Measurements from ENCODE around the gene SAP30BP.
A peak's percentile ranks its signal among the peaks of the same experiment; 100 is the strongest.

SAP30BP gene

DNA sequence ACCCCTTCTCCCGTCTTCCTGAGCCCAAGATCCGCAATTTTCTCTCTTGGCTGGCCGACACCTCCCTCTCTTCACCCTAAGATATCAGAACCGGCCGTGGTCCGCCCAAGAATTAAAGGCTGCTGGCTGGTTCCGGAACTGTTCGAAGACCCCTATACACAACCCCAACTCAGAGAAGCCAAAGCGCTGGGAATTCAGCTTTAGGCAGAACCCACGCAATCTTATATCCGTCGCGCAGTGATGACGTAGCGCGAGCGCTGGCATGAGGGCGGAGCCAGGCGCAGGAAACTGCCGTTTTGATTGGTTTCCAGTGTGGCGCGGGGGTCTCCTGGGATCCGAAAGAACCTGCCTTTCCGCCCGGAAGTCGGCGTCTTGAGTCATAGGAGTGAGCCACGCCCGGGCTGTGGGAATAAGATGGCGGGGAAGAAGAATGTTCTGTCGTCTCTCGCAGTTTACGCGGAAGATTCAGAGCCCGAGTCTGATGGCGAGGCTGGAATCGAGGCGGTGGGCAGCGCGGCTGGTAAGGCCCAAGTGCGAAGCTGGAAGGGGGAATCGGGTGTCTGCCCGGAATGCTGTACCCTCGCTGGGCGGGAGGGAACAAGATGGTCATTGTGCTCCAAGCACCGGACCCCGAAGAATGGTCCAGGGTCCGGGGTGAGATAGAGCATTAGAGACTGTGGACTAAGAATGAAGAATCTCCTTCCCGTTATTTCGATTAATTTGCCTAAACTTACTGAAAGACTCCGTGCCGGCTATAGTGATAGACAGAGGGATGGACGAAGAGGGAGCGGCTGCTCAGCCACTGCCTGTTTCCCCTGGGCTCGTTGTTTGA is at the start of gene SAP30BP, which contains the start of gene RECQL5:
Gene SAP30BP, plus strand, starts transcription at position 380 of the 832 bp plus-strand sequence. Its CDS starts 35 bp downstream, at position 415.
Gene RECQL5, minus strand, starts transcription at position 196 of the 832 bp plus-strand sequence. CDS start 597 bp downstream, outside the sequence.
- peaks cover 30% of the 10 kb centered on the region for H3K36me3 Mint-ChIP-seq (ENCODE audit: low read depth)
- peaks cover 18% of the 10 kb centered on the region for H3K4me1 Mint-ChIP-seq
- no peak within 1 kb of the TSS for H3K4me3 Mint-ChIP-seq
- peak; percentile 98 for DNase-seq
- H3K27me3 Mint-ChIP-seq, result no peaks in the 10 kb centered on the region
- peak within 1 kb of the TSS; percentile 18 for H3K27ac Mint-ChIP-seq
- no peaks in the 10 kb centered on the region for H3K9me3 Mint-ChIP-seq
- ATAC-seq, result peak; percentile 99

DNA sequence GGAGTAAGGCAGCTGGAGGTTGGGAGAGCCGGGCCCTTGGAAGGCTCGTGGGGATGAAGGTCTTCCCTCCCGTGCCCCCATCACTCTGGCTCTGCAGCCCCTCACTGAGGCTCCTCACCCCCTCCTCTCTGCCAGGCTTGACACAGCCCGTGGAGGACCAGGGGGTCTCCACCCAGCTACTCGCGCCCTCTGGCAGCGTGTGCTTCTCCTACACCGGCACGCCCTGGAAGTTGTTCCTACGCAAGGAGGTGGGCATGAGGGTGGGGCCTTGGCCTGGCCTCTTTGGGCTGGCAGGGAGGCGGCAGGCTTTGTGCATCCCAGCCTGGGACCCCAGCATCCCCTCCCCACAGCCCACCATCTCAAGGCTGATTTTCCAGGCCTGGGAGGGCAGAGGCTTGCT is 49.5 kb upstream of the SAP30BP start:
- H3K4me3 Mint-ChIP-seq, result no peak overlapping the region
- ATAC-seq (no peak), DNase-seq (no peak)
- no peaks in the 10 kb centered on the region for H3K27me3 Mint-ChIP-seq
- H3K9me3 Mint-ChIP-seq, result no peaks in the 10 kb centered on the region
- no peaks in the 10 kb centered on the region for H3K36me3 Mint-ChIP-seq (ENCODE audit: low read depth)
- H3K4me1 Mint-ChIP-seq, result no peaks in the 10 kb centered on the region
- no peak overlapping the region for H3K27ac Mint-ChIP-seq

DNA sequence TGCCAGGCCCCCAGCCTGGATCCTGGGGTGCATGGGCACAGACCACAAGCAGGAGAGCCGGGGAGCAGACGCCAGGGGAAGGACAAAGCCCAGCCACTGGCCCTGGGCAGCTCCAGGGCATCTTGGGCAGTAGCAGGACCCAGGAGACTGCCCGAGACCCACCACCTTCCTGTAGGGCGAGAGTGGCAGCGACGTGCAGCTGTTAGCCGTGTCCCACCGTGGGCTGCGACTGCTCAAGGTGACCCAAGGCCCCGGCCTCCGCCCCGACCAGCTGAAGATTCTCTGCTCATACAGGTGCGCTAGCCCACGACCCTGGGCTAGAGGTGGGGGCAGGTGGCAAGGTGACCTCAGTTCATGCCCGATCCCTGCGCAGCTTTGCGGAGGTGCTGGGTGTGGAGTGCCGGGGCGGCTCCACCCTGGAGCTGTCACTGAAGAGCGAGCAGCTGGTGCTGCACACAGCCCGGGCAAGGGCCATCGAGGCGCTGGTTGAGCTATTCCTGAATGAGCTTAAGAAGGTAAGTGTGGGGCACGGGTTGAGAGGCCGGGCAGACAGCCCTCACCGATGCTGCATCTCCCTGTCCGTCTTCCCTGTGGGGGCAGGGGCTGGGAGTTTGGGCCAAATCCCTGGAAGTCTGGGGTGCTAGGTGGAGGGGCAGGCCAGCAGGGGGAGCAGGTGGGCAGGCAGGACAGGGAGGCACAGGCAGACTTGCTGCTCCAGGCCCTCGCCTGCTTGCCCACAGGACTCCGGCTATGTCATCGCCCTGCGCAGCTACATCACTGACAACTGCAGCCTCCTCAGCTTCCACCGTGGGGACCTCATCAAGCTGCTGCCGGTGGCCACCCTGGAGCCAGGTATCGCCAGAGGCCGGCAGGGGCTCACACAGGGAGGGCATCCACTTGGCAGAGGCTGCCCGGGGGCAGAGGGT is 47.4 kb upstream of the SAP30BP start:
- DNase-seq (peak; percentile 30), ATAC-seq (no peak)
- Mint-ChIP-seq H3K4me3 (no peak overlapping the region), H3K9me3 (no peaks in the 10 kb centered on the region), H3K36me3 (ENCODE audit: low read depth) (no peaks in the 10 kb centered on the region), H3K27me3 (no peaks in the 10 kb centered on the region), H3K27ac (no peak overlapping the region), H3K4me1 (no peaks in the 10 kb centered on the region)

DNA sequence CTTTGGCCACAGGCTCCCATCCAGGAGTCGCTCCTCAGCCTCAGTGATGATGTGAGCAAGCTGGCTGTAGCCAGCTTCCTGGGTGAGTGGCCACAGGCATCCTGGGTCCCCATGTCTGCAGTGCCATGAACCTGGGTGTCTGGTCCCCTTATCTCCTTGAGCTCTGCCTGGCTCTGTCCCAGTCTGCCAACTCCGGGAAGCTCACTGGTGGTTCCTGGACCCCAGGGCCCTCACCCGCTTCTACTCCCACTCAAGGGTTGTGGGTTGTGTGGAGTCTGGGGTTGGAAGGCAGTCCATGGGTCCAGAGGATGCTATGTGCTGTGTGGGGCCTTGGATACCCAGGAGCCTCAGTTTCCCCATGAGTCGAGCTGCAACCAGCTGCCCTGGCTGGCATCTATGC is 45.6 kb upstream of the SAP30BP start:
- Mint-ChIP-seq H3K9me3 (no peaks in the 10 kb centered on the region), H3K36me3 (ENCODE audit: low read depth) (no peaks in the 10 kb centered on the region), H3K27me3 (no peaks in the 10 kb centered on the region), H3K4me3 (no peak overlapping the region), H3K4me1 (no peaks in the 10 kb centered on the region), H3K27ac (no peak overlapping the region)
- ATAC-seq, result no peak
- DNase-seq, result no peak

DNA sequence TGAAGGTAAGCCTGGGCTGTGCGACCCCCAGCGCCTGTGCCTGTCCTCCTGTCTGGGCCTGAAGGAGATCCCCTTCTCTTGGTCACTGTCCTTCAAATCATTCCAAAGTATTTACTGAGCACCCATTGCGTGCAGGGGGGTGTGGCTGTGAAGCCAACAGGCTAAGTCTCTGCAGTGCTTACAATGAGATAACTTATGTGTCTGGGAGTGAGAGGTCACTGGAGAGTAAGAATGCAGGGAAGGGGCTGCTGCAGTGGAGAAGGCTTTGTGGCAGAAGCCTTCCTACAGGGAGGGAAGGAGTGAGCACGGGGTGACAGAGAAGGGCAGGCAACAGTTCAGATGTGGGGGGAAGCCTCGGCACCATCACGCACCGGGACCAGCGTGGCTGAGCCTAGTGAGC is 45.1 kb upstream of the SAP30BP start:
- Mint-ChIP-seq H3K27me3 (no peaks in the 10 kb centered on the region), H3K4me1 (no peaks in the 10 kb centered on the region), H3K9me3 (no peaks in the 10 kb centered on the region), H3K36me3 (ENCODE audit: low read depth) (no peaks in the 10 kb centered on the region), H3K4me3 (no peak overlapping the region), H3K27ac (no peak overlapping the region)
- DNase-seq, result no peak
- ATAC-seq, result no peak

DNA sequence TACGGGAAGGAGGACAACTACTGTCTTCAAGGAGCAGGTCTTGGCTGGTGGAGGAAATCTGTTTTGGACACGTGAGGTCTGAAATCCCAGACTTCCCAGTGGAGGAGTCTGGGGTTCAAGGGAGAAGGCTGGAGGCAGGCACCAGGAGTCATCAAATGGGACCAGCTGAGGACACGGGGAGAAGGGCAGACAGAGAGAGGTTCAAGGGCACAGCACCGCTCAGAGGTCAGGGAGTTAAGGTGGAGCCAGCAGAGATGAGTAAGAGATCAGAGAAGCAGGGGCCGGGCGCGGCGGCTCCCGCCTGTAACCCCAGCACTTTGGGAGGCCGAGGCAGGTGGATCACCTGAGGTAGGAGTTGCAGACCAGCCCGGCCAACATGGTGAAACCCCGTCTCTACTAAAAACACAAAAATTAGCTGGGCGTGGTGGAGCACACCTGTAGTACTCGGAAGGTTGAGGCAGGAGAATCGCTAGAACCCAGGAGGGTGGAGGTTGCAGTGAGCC is 44.3 kb upstream of the SAP30BP start:
- Mint-ChIP-seq H3K36me3 (ENCODE audit: low read depth) (no peaks in the 10 kb centered on the region), H3K27me3 (no peaks in the 10 kb centered on the region), H3K27ac (no peak overlapping the region), H3K4me3 (no peak overlapping the region), H3K9me3 (no peaks in the 10 kb centered on the region), H3K4me1 (no peaks in the 10 kb centered on the region)
- ATAC-seq (no peak), DNase-seq (no peak)

DNA sequence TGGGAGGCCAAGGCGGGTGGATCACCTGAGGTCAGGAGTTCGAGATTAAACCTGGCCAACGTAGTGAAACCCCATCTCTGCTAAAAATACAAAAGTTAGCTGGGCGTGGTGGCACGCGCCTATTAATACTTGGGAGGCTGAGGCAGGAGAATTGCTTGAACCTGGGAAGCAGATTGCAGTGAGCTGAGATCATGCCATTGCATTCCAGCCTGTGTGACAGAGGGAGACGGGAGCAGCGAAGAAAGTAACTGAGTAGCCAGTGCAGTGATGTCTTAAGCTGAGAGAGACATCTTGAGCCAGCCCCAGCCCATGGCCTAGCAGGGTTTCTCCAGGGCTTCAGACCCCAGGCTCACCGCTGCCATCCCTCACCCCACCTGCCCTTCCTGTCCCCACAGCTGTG is 43.8 kb upstream of the SAP30BP start:
- H3K4me3 Mint-ChIP-seq, result no peak overlapping the region
- ATAC-seq, result no peak
- no peaks in the 10 kb centered on the region for H3K9me3 Mint-ChIP-seq
- no peak for DNase-seq
- H3K4me1 Mint-ChIP-seq, result no peaks in the 10 kb centered on the region
- no peak overlapping the region for H3K27ac Mint-ChIP-seq
- H3K36me3 Mint-ChIP-seq (ENCODE audit: low read depth), result no peaks in the 10 kb centered on the region
- H3K27me3 Mint-ChIP-seq, result no peaks in the 10 kb centered on the region

DNA sequence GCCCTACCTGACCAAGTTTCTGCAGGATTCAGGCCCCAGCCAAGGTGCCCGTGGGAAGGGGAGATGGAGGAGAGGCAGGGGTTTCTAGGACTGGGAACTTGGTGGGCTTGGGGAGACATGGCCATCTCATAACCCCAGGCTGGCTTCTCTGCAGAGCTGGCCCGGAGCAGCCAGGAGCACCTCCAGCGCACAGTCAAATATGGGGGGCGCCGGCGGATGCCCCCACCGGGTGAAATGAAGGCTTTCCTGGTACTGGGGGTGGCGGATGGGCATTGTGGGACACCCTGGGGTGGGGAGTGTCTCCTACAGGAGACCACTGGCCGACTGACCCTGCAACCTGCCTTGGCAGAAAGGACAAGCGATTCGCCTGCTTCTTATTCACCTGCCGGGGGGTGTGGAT is 43.1 kb upstream of the SAP30BP start:
- Mint-ChIP-seq H3K4me3 (no peak overlapping the region), H3K36me3 (ENCODE audit: low read depth) (no peaks in the 10 kb centered on the region), H3K9me3 (no peaks in the 10 kb centered on the region), H3K27ac (no peak overlapping the region), H3K4me1 (no peaks in the 10 kb centered on the region), H3K27me3 (no peaks in the 10 kb centered on the region)
- no peak for ATAC-seq
- no peak for DNase-seq

DNA sequence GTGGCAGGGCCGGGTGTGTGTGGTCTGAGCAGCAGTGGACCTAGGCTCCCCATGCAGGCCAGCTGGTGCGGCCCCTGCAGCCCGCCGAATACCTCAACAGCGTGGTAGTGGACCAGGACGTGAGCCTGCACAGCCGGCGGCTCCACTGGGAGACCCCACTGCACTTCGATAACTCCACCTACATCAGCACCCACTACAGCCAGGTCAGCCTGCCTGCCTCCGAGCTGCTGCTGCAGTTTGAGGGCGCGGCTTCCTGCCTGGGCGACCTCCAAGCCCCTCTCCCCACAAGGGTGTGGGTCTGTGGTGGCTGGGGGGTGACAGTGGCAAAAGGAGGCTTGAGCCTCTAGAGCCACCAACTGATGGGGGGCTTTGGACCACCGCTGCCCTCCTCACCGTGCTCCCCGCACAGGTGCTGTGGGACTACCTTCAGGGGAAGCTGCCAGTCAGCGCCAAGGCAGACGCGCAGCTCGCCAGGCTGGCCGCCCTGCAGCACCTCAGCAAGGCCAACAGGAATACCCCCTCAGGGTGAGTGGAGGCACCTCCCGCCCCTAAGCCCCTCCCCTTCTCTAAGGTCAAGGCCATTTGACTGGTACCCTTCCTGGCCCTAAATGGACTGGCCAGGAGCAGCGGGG is 42.3 kb upstream of the SAP30BP start:
- Mint-ChIP-seq H3K4me3 (no peak overlapping the region), H3K27ac (no peak overlapping the region), H3K4me1 (no peaks in the 10 kb centered on the region), H3K9me3 (no peaks in the 10 kb centered on the region), H3K27me3 (no peaks in the 10 kb centered on the region), H3K36me3 (ENCODE audit: low read depth) (no peaks in the 10 kb centered on the region)
- DNase-seq (no peak), ATAC-seq (no peak)

DNA sequence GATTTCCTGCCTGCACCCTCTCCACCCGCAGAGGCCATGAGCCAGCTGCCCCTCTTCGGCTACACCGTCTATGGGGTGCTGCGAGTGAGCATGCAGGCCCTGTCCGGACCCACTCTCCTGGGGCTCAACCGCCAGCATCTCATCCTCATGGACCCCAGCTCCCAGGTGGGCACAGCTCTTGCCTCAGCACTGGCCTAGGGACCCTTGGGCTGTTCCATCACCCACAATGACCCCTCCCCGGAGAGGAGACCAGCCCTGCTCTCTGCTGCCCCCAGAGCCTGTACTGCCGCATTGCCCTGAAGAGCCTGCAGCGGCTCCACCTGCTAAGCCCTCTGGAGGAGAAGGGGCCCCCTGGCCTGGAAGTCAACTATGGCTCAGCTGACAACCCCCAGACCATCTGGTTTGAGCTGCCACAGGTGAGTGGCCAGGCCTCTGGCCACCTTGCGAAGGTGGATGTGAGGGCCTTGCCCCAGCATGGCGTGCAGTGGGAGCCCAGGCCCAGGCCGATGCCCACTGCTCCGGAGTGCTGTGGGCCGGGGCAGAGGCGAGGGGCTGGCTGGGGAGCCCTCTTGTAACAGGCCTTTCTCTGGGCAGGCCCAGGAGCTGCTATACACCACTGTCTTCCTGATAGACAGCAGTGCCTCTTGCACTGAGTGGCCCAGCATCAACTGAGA is 41.2 kb upstream of the SAP30BP start:
- Mint-ChIP-seq H3K27me3 (no peaks in the 10 kb centered on the region), H3K9me3 (no peaks in the 10 kb centered on the region), H3K36me3 (ENCODE audit: low read depth) (no peaks in the 10 kb centered on the region), H3K4me3 (no peak overlapping the region), H3K27ac (no peak overlapping the region), H3K4me1 (no peaks in the 10 kb centered on the region)
- DNase-seq (peak; percentile 23), ATAC-seq (peak; percentile 35)

DNA sequence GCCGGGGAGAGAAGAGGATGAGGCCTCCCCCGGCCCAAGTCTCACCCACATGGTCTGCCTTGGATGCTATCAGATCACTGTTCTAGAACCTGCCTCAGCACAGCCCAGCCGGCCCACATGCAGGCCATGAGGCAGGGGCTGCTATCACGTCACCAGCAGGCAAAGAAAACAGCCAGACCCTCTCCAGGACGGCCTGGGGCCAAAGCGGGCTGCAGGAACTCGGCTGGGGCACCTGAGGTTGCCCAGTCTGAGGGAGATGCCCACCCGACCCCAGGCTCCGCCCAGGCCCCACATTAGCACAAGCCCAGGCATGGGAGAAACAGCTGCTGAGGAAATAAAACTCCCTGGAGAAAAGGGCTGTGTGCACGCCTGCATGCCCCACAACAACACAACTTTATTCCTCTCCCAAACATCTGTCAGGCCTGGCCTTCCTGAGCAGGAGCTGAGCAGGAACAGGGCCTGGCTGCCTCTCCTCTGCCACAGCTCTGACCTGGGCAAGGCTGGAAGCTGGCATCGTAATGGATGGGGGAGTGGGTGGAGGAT is 40.6 kb upstream of the SAP30BP start:
- no peak overlapping the region for H3K27ac Mint-ChIP-seq
- DNase-seq (no peak), ATAC-seq (no peak)
- no peaks in the 10 kb centered on the region for H3K36me3 Mint-ChIP-seq (ENCODE audit: low read depth)
- no peak overlapping the region for H3K4me3 Mint-ChIP-seq
- H3K27me3 Mint-ChIP-seq, result no peaks in the 10 kb centered on the region
- no peaks in the 10 kb centered on the region for H3K9me3 Mint-ChIP-seq
- H3K4me1 Mint-ChIP-seq, result no peaks in the 10 kb centered on the region

DNA sequence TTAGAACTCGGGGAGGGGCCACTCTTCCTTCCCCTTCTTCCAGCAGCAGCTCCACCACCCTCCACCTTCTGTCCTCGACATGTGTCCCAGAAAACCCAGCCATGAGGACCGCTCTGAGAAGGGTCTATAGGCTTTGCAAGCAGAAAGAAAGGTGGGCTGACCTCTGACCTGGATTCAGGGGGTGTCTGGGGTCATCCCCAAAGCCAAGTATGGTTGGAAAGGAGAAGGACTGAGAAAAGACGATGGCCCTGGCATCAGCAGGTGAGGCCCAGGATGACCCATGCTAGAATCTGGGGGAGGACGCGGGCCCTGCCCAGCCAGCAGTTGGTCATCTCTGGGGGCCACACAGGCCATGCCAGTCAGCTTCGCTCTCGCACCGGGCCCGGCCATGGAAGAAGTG is 40.0 kb upstream of the SAP30BP start:
- no peaks in the 10 kb centered on the region for H3K36me3 Mint-ChIP-seq (ENCODE audit: low read depth)
- ATAC-seq, result no peak
- DNase-seq, result no peak
- no peak overlapping the region for H3K4me3 Mint-ChIP-seq
- H3K27me3 Mint-ChIP-seq, result no peaks in the 10 kb centered on the region
- H3K9me3 Mint-ChIP-seq, result no peaks in the 10 kb centered on the region
- no peak overlapping the region for H3K27ac Mint-ChIP-seq
- H3K4me1 Mint-ChIP-seq, result no peaks in the 10 kb centered on the region

DNA sequence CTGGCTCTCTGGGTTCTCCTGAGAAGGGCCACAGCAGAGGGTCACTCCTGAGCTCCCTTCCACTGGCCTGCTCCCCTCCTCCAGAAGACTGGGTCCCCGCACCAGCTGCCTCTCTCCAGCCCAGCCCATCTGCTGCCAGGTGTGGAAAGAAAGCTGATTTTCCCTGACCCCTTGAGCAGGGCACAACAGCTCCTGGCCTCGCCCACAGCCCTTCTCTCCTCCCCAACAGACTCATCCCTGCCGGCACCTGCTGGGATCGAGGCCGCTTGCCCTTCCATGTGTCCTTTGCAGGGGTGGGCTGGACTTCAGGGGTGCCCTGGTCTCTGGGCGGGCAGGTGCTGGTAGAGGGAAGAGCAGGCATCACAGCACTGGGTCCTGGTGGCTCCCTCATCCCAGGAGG is 38.7 kb upstream of the SAP30BP start:
- Mint-ChIP-seq H3K36me3 (ENCODE audit: low read depth) (no peaks in the 10 kb centered on the region), H3K27ac (no peak overlapping the region), H3K4me3 (no peak overlapping the region), H3K9me3 (no peaks in the 10 kb centered on the region), H3K4me1 (no peaks in the 10 kb centered on the region), H3K27me3 (no peaks in the 10 kb centered on the region)
- DNase-seq (no peak), ATAC-seq (no peak)

DNA sequence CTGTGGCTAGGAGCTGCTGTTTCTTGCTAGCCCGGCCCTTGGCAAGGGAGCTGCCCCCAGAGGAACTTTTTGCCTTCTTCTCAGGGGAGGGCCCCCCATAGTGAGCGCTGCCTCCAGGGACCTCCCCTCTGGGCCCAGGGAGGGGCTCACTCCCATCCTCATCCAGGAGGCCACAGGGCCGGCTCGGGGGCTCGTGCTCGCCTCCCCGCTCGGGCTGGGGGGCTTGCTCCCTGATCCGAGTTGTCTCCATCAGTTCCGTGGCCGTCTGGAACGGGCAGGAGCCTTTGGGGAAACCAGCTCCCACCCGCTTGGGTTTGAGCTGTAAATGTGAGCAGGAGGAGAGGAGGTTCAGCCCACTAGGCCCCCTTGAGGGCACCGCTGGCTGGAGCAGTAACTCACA is 38.0 kb upstream of the SAP30BP start:
- Mint-ChIP-seq H3K4me1 (peaks cover 3% of the 10 kb centered on the region), H3K4me3 (no peak overlapping the region), H3K27ac (no peak overlapping the region), H3K27me3 (no peaks in the 10 kb centered on the region), H3K9me3 (no peaks in the 10 kb centered on the region), H3K36me3 (ENCODE audit: low read depth) (no peaks in the 10 kb centered on the region)
- DNase-seq (no peak), ATAC-seq (no peak)

Data from activated naive CD8-positive, alpha-beta T cell treated with anti-CD3 and anti-CD28 coated beads, Interleukin-2, amount 50 U/mL, for 24 hours (primary cell).